ENCODE measurements around the gene CELA2A. TPM values are rescaled to one million over a fixed set of nuclear protein-coding genes. Genes with fewer than 3 reads are reported as not detected.

CELA2A gene
- total and polyA plus RNA-seq, 2 of the 13 experiments (the other 11 are each of a cell fraction or from before 2014, with no cell fraction given): not detected

- no peak overlapping the region for H2AFZ ChIP-seq (ENCODE audit: low read length)
- peaks cover 0 to 1% of the 10 kb centered on the region in 2 experiments; a peak in 1 of 5 replicates for H3K27me3 ChIP-seq (ENCODE audit: control insufficient read depth in 1 of 2, insufficient read depth in 2 of 2, low read length in 2 of 2)
- DNase-seq (ENCODE audit: low spot score) (no peak), ATAC-seq (no peak), FAIRE-seq (no peak)
- ChIA-PET POLR2A (no interaction called here), CTCF (ENCODE audit: low intra/inter-chr PET ratio, low total read pairs) (no interaction called here)
- no peaks in the 10 kb centered on the region for H3K9me3 ChIP-seq (ENCODE audit: low read length)
- H4K20me1 ChIP-seq (ENCODE audit: insufficient read depth, low read length): no peaks in the 10 kb centered on the region
- TF ChIP-seq ZNF460 (CRISPR knock-in tag; IDR thresholded peaks at IDR 0.05; ENCODE audit: borderline replicate concordance): no peak
- TF ChIP-seq ZBTB10 (CRISPR knock-in tag; IDR thresholded peaks at IDR 0.05; ENCODE audit: borderline replicate concordance): no peak
- no peak for TF ChIP-seq CREM (IDR thresholded peaks at IDR 0.05)
- TF ChIP-seq CREM (CRISPR knock-in tag; IDR thresholded peaks at IDR 0.05): no peak
- no peak for TF ChIP-seq SNAPC2 (CRISPR knock-in tag; IDR thresholded peaks at IDR 0.05)
- no peak for TF ChIP-seq RELA (CRISPR knock-in tag; IDR thresholded peaks at IDR 0.05)
- TF ChIP-seq EHMT2 (IDR thresholded peaks at IDR 0.05; ENCODE audit: borderline replicate concordance, low read depth, low read length): no peak
- no peak for TF ChIP-seq NFE2L1 (CRISPR knock-in tag; IDR thresholded peaks at IDR 0.05; ENCODE audit: borderline replicate concordance)
- no peak for TF ChIP-seq ZIK1 (CRISPR knock-in tag; IDR thresholded peaks at IDR 0.05; ENCODE audit: borderline replicate concordance, low read depth)
- no peak for TF ChIP-seq NFYC (CRISPR knock-in tag; IDR thresholded peaks at IDR 0.05)
- no peak for TF ChIP-seq ZNF549 (CRISPR knock-in tag; IDR thresholded peaks at IDR 0.05)
- no peak for TF ChIP-seq ZNF564 (CRISPR knock-in tag; IDR thresholded peaks at IDR 0.05)
- TF ChIP-seq EP300 (IDR thresholded peaks at IDR 0.05; ENCODE audit: low read depth in 2 of 2, low read length in 2 of 2): no peak
- TF ChIP-seq EP300 (CRISPR knock-in tag; IDR thresholded peaks at IDR 0.05; ENCODE audit: borderline replicate concordance): no peak
- no peak for TF ChIP-seq ZSCAN5A (CRISPR knock-in tag; IDR thresholded peaks at IDR 0.05; ENCODE audit: borderline replicate concordance)
- TF ChIP-seq STAG1 (CRISPR knock-in tag; IDR thresholded peaks at IDR 0.05): no peak
- no peak for TF ChIP-seq AGO2 (optimal IDR thresholded peaks at IDR 0.05; ENCODE audit: low read depth, low read length)
- TF ChIP-seq KDM4B (CRISPR knock-in tag; IDR thresholded peaks at IDR 0.05): no peak
- no peak for TF ChIP-seq NRL (CRISPR knock-in tag; IDR thresholded peaks at IDR 0.05; ENCODE audit: borderline replicate concordance)
- no peak for TF ChIP-seq PHB2 (IDR thresholded peaks at IDR 0.05; ENCODE audit: partially characterized antibody)
- TF ChIP-seq SRSF4 (IDR thresholded peaks at IDR 0.05; ENCODE audit: low read depth, low read length, poor library complexity, severe bottlenecking): no peak
- TF ChIP-seq GATA4 (IDR thresholded peaks at IDR 0.05; ENCODE audit: borderline replicate concordance, low read depth): no peak
- no peaks in the 10 kb centered on the region for H3K4me1 ChIP-seq (ENCODE audit: insufficient read depth, low read length)
- H3K27ac ChIP-seq (ENCODE audit: extremely low read length, insufficient read depth, low read length): no peak overlapping the region
- WGBS (ENCODE audit: low lambda C conversion rate): 59% methylated on average over 3 of the region's 3 CpGs
- no peak overlapping the region for H3K9ac ChIP-seq (ENCODE audit: insufficient read depth, low read depth, low read length)
- no TSS peak for BruUV-seq (replicated peaks)
- no peak overlapping the region for H3K4me2 ChIP-seq (ENCODE audit: low read depth, low read length)
- in situ Hi-C loops (cut with HindIII; ENCODE audit: extremely low pct_ligation_motif_present, low pct_unique_long_range_greater_than_20kb): no loop called here
- H3K36me3 ChIP-seq (replicated peaks in 1 of 2; ENCODE audit: control insufficient read depth in 1 of 2, insufficient read depth in 2 of 2, low read length in 2 of 2): no peaks in the 10 kb centered on the region
- H3K79me2 ChIP-seq (ENCODE audit: insufficient read depth, low read length): no peaks in the 10 kb centered on the region
- H3K4me3 ChIP-seq (replicated peaks in 1 of 3; ENCODE audit: insufficient read depth in 1 of 3, low read depth in 2 of 3, low read length in 3 of 3): no peak overlapping the region
- intact Hi-C loops (cut with micrococcal nuclease; ENCODE audit: unreplicated experiment): no loop called here
Observed at GRCh38 chr1:15476927-15477326, 20.4 kb downstream of the CELA2A start.

Data from HepG2 (cell line).